ENCODE measurements around the gene SERPINA1. TPM values are rescaled to one million over a fixed set of nuclear protein-coding genes. Genes with fewer than 3 reads are reported as not detected.

The SERPINA1 gene
- total and polyA plus RNA-seq, 2 of the 13 experiments (the other 11 are each of a cell fraction or from before 2014, with no cell fraction given): 3,266 to 11,015 TPM

DNA sequence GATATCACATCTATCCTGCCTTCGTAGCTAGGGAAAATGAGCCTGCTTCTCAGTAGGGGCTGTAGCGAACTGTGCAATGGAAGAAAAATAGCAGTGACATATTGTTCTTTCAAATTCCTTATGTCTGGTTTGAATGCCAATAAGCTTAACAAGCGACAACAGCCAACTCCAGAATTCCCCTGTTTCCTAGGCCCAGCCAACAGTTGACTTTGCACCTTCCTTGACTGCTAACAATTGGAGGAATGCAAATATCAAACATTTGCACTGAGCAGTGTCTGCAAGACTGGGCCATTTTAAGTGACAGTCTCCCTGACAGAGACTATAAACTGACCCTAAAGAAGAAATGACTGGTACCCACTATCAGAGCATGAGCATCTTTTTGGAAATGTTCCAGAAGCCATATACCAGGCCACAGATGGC lies 12.0 kb upstream of the SERPINA1 start (continued):
- TF ChIP-seq SRSF1 (optimal IDR thresholded peaks at IDR 0.05; ENCODE audit: low read depth, low read length) (no peak), FOXC1 (CRISPR knock-in tag; IDR thresholded peaks at IDR 0.05; ENCODE audit: borderline replicate concordance) (no peak), NFE2 (CRISPR knock-in tag; IDR thresholded peaks at IDR 0.05) (no peak), BRD4 (CRISPR knock-in tag; IDR thresholded peaks at IDR 0.05) (no peak), SYNCRIP (IDR thresholded peaks at IDR 0.05; ENCODE audit: insufficient read depth, low read depth, low read length) (no peak), ATRX (CRISPR knock-in tag; IDR thresholded peaks at IDR 0.05; ENCODE audit: borderline replicate concordance) (no peak), ZNF558 (CRISPR knock-in tag; IDR thresholded peaks at IDR 0.05; ENCODE audit: borderline replicate concordance) (no peak), KMT2B (CRISPR knock-in tag; IDR thresholded peaks at IDR 0.05) (no peak), ZSCAN30 (CRISPR knock-in tag; IDR thresholded peaks at IDR 0.05) (no peak), ZNF101 (CRISPR knock-in tag; IDR thresholded peaks at IDR 0.05; ENCODE audit: borderline replicate concordance, low read depth) (no peak), ZBTB7A (CRISPR knock-in tag; IDR thresholded peaks at IDR 0.05) (no peak), ZNF724P (CRISPR knock-in tag; IDR thresholded peaks at IDR 0.05; ENCODE audit: borderline replicate concordance) (no peak), MTF1 (CRISPR knock-in tag; IDR thresholded peaks at IDR 0.05) (no peak), ZNF772 (CRISPR knock-in tag; IDR thresholded peaks at IDR 0.05) (no peak), ZNF883 (CRISPR knock-in tag; IDR thresholded peaks at IDR 0.05; ENCODE audit: not compliant biosample characterization) (no peak), FOXP1 (IDR thresholded peaks at IDR 0.05) (no peak), FOXP1 (CRISPR knock-in tag; IDR thresholded peaks at IDR 0.05) (peak; percentile 33; the same call in 1 of the 2 replicates), MZF1 (CRISPR knock-in tag; IDR thresholded peaks at IDR 0.05; ENCODE audit: borderline replicate concordance) (no peak), SSRP1 (CRISPR knock-in tag; IDR thresholded peaks at IDR 0.05) (no peak), NR1H2 (CRISPR knock-in tag; IDR thresholded peaks at IDR 0.05; ENCODE audit: borderline replicate concordance, low read depth) (no peak), SATB2 (CRISPR knock-in tag; IDR thresholded peaks at IDR 0.05) (no peak), ZNF816 (CRISPR knock-in tag; IDR thresholded peaks at IDR 0.05; ENCODE audit: borderline replicate concordance) (no peak), CBX1 (IDR thresholded peaks at IDR 0.05; ENCODE audit: low read depth) (no peak), MEIS1 (CRISPR knock-in tag; IDR thresholded peaks at IDR 0.05; ENCODE audit: borderline replicate concordance) (no peak)
- TF ChIP-seq, protein P1, sequence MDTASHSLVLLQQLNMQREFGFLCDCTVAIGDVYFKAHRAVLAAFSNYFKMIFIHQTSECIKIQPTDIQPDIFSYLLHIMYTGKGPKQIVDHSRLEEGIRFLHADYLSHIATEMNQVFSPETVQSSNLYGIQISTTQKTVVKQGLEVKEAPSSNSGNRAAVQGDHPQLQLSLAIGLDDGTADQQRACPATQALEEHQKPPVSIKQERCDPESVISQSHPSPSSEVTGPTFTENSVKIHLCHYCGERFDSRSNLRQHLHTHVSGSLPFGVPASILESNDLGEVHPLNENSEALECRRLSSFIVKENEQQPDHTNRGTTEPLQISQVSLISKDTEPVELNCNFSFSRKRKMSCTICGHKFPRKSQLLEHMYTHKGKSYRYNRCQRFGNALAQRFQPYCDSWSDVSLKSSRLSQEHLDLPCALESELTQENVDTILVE (CRISPR knock-in tag; IDR thresholded peaks at IDR 0.05): no peak
- TF ChIP-seq, protein P2, sequence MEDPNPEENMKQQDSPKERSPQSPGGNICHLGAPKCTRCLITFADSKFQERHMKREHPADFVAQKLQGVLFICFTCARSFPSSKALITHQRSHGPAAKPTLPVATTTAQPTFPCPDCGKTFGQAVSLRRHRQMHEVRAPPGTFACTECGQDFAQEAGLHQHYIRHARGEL (CRISPR knock-in tag; IDR thresholded peaks at IDR 0.05): no peak
- TF ChIP-seq, protein P3, sequence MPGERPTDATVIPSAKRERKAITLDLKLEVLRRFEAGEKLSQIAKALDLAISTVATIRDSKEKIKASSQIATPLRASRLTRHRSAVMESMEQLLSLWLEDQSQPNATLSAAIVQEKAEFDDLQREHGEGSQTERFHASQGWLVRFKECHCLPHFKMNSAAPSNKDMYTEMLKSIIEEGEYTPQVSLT (CRISPR knock-in tag; IDR thresholded peaks at IDR 0.05; ENCODE audit: borderline replicate concordance, low read depth): no peak
- TF ChIP-seq, protein P4, sequence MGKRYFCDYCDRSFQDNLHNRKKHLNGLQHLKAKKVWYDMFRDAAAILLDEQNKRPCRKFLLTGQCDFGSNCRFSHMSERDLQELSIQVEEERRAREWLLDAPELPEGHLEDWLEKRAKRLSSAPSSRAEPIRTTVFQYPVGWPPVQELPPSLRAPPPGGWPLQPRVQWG (CRISPR knock-in tag; IDR thresholded peaks at IDR 0.05; ENCODE audit: borderline replicate concordance, low read depth): no peak
- TF ChIP-seq, protein P5, sequence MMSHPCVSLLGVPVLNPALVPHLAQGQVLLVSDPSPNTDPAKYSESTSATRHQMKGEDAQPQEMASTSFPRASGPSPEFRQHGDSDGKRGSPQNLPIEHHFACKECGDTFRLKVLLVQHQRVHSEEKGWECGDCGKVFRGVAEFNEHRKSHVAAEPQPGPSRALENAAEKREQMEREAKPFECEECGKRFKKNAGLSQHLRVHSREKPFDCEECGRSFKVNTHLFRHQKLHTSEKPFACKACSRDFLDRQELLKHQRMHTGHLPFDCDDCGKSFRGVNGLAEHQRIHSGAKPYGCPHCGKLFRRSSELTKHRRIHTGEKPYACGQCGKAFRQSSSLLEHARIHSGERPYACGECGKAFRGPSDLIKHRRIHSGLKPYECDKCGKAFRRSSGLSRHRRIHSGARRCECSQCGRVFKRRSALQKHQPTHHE (CRISPR knock-in tag; IDR thresholded peaks at IDR 0.05; ENCODE audit: borderline replicate concordance): no peak
- TF ChIP-seq, protein P6, sequence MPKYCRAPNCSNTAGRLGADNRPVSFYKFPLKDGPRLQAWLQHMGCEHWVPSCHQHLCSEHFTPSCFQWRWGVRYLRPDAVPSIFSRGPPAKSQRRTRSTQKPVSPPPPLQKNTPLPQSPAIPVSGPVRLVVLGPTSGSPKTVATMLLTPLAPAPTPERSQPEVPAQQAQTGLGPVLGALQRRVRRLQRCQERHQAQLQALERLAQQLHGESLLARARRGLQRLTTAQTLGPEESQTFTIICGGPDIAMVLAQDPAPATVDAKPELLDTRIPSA (CRISPR knock-in tag; IDR thresholded peaks at IDR 0.05; ENCODE audit: borderline replicate concordance): no peak
